Measurements from ENCODE around the gene MYO18B.

DNA sequence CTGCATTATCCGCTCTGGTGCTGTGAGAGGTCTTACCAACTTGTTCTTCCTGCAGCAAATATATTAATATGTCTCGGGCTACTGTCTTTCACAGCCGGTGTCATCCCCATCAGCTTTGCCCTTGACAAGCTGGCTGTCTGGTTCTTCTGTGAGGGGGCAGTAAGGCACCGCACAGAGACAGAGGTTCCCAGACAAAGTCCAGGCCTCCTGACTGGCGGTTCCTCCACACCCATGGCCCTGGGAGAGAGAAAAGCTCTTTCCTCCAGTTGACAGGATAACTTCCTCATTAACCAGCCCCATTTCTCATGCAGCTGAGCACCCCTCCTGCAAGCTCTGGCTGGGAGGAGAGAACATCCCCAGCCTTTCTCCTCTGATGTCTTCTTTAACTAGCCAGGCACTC is 214.8 kb downstream of the MYO18B start:
- no peak for TF ChIP-seq POLR2A (IDR thresholded peaks at IDR 0.05; ENCODE audit: low read depth, low read length)
- no peak for TF ChIP-seq EZH2 (IDR thresholded peaks at IDR 0.05; ENCODE audit: borderline replicate concordance, low read depth, low read length, severe bottlenecking)

Measured in endothelial cell of umbilical vein (primary cell).